ENCODE results near the gene LMAN2. TPM values are rescaled to one million over a fixed set of nuclear protein-coding genes. Genes with fewer than 3 reads are reported as not detected.

Gene LMAN2
- total RNA-seq, 2 experiments from 2014 or later = 133 to 140 TPM

GRCh38 chr5:177357459-177358351 lies 6.2 kb upstream of the LMAN2 start, which contains the start of gene RGS14:
RGS14 (plus strand) TSS chr5:177357924; CDS start chr5:177358025, 101 bp downstream.
- peak within 1 kb of the TSS; percentile 92 for H3K4me3 Mint-ChIP-seq
- peak; percentile 82 for DNase-seq
- ATAC-seq = peak; percentile 94
- peaks cover 2% of the 10 kb centered on the region for H3K9me3 Mint-ChIP-seq (ENCODE audit: low read depth)
- CTCF ChIA-PET = interaction anchor here (1.2 to 22.1 kb wide), 9 partner anchors 9 to 114 kb away, joined by 3 to 405 read pairs (median 11); partner anchors contain the start of genes PFN3 and SLC34A1
- H3K27me3 Mint-ChIP-seq = no peaks in the 10 kb centered on the region
- peaks cover 71% of the 10 kb centered on the region for H3K4me1 Mint-ChIP-seq
- H3K27ac Mint-ChIP-seq = peak within 1 kb of the TSS; percentile 86
- peaks cover 24% of the 10 kb centered on the region for H3K36me3 Mint-ChIP-seq

- Mint-ChIP-seq H3K9me3 (ENCODE audit: low read depth) (peaks cover 2% of the 10 kb centered on the region), H3K4me3 (peak overlapping the region; percentile 92), H3K27me3 (no peaks in the 10 kb centered on the region), H3K36me3 (peaks cover 22% of the 10 kb centered on the region), H3K27ac (peak overlapping the region; percentile 86), H3K4me1 (peaks cover 66% of the 10 kb centered on the region)
- ATAC-seq (no peak), DNase-seq (no peak)
- CTCF ChIA-PET = interaction anchor here (1.0 to 22.1 kb wide), 8 partner anchors 10 to 101 kb away, joined by 3 to 405 read pairs (median 10); partner anchors contain the start of genes PFN3 and SLC34A1
Measured at GRCh38 chr5:177357146-177357458, 5.6 kb upstream of the LMAN2 start.

- DNase-seq (no peak), ATAC-seq (no peak)
- H3K9me3 Mint-ChIP-seq (ENCODE audit: low read depth) = peaks cover 2% of the 10 kb centered on the region
- H3K36me3 Mint-ChIP-seq = peaks cover 22% of the 10 kb centered on the region
- peak overlapping the region; percentile 86 for H3K27ac Mint-ChIP-seq
- H3K4me1 Mint-ChIP-seq = peaks cover 66% of the 10 kb centered on the region
- H3K27me3 Mint-ChIP-seq = no peaks in the 10 kb centered on the region
- peak overlapping the region; percentile 92 for H3K4me3 Mint-ChIP-seq
- CTCF ChIA-PET = interaction anchor here (0.6 to 22.1 kb wide), 8 partner anchors 10 to 101 kb away, joined by 3 to 405 read pairs (median 10); partner anchors contain the start of genes PFN3, PRELID1 and SLC34A1
Measured at GRCh38 chr5:177356746-177357145, 5.3 kb upstream of the LMAN2 start.

GRCh38 chr5:177355868-177356168 lies 4.3 kb upstream of the LMAN2 start:
- Mint-ChIP-seq H3K36me3 (peaks cover 25% of the 10 kb centered on the region), H3K4me3 (no peak overlapping the region), H3K27me3 (no peaks in the 10 kb centered on the region), H3K9me3 (ENCODE audit: low read depth) (peaks cover 2% of the 10 kb centered on the region), H3K27ac (no peak overlapping the region), H3K4me1 (peaks cover 59% of the 10 kb centered on the region)
- CTCF ChIA-PET = interaction anchor here (1.2 to 22.1 kb wide), 8 partner anchors 9 to 47 kb away, joined by 3 to 405 read pairs (median 10); partner anchors contain the start of genes MXD3, PFN3 and SLC34A1
- DNase-seq (no peak), ATAC-seq (no peak)

GRCh38 chr5:177355162-177355867 lies 3.8 kb upstream of the LMAN2 start:
- CTCF ChIA-PET = interaction anchor here (0.8 to 22.1 kb wide), 10 partner anchors 9 to 48 kb away, joined by 3 to 405 read pairs (median 7); partner anchors contain the start of genes MXD3, PFN3 and SLC34A1
- H3K27me3 Mint-ChIP-seq = no peaks in the 10 kb centered on the region

GRCh38 chr5:177354711-177355110 lies 3.2 kb upstream of the LMAN2 start:
- Mint-ChIP-seq H3K27ac (peak overlapping the region; percentile 22), H3K36me3 (peaks cover 20% of the 10 kb centered on the region), H3K27me3 (no peaks in the 10 kb centered on the region), H3K4me1 (peaks cover 61% of the 10 kb centered on the region), H3K9me3 (ENCODE audit: low read depth) (peaks cover 2% of the 10 kb centered on the region), H3K4me3 (no peak overlapping the region)
- no peak for DNase-seq
- no peak for ATAC-seq
- CTCF ChIA-PET = interaction anchor here (0.8 to 22.1 kb wide), 6 partner anchors 15 to 48 kb away, joined by 3 to 405 read pairs (median 4); partner anchors contain the start of genes MXD3, PFN3 and SLC34A1

More at GRCh38 chr5:177355162-177355867, 3.8 kb upstream of the LMAN2 start:
- no peak for ATAC-seq
- Mint-ChIP-seq H3K27ac (no peak overlapping the region), H3K9me3 (ENCODE audit: low read depth) (peaks cover 2% of the 10 kb centered on the region), H3K4me1 (peaks cover 61% of the 10 kb centered on the region), H3K36me3 (peaks cover 25% of the 10 kb centered on the region), H3K4me3 (no peak overlapping the region)
- DNase-seq = no peak

GRCh38 chr5:177354256-177354655 lies 2.8 kb upstream of the LMAN2 start:
- ATAC-seq = no peak
- Mint-ChIP-seq H3K27ac (no peak overlapping the region), H3K9me3 (ENCODE audit: low read depth) (peaks cover 2% of the 10 kb centered on the region), H3K4me3 (no peak overlapping the region), H3K36me3 (peaks cover 20% of the 10 kb centered on the region), H3K27me3 (no peaks in the 10 kb centered on the region), H3K4me1 (peaks cover 61% of the 10 kb centered on the region)
- no peak for DNase-seq
- CTCF ChIA-PET = interaction anchor here (1.1 to 22.1 kb wide), 3 partner anchors 15 to 42 kb away, joined by 3 to 405 read pairs (median 5); partner anchors contain the start of genes MXD3 and SLC34A1

GRCh38 chr5:177353093-177353492 lies 1.6 kb upstream of the LMAN2 start:
- DNase-seq = no peak
- Mint-ChIP-seq H3K27ac (no peak overlapping the region), H3K27me3 (no peaks in the 10 kb centered on the region), H3K9me3 (ENCODE audit: low read depth) (peaks cover 2% of the 10 kb centered on the region), H3K4me1 (peaks cover 64% of the 10 kb centered on the region), H3K4me3 (peak overlapping the region; percentile 8), H3K36me3 (peaks cover 19% of the 10 kb centered on the region)
- ATAC-seq = no peak
- CTCF ChIA-PET = interaction anchor here (1.5 to 2.7 kb wide), 6 partner anchors 8 to 54 kb away, joined by 4 to 13 read pairs (median 6); partner anchors contain the start of gene MXD3

GRCh38 chr5:177350776-177351391 lies 584 bp downstream of the LMAN2 start:
- CTCF ChIA-PET = interaction anchor here (0.8 to 4.0 kb wide), 19 partner anchors 10 to 237 kb away, joined by 3 to 28 read pairs (median 7); no protein-coding TSS in a partner anchor
- H3K27ac Mint-ChIP-seq = peak overlapping the region; percentile 100
- H3K9me3 Mint-ChIP-seq (ENCODE audit: low read depth) = peaks cover 2% of the 10 kb centered on the region
- H3K27me3 Mint-ChIP-seq = no peaks in the 10 kb centered on the region
- DNase-seq (no peak), ATAC-seq (no peak)
- H3K4me3 Mint-ChIP-seq = peak overlapping the region; percentile 98
- peaks cover 32% of the 10 kb centered on the region for H3K36me3 Mint-ChIP-seq
- H3K4me1 Mint-ChIP-seq = peaks cover 62% of the 10 kb centered on the region

- ATAC-seq (no peak), DNase-seq (no peak)
- peak overlapping the region; percentile 98 for H3K4me3 Mint-ChIP-seq
- CTCF ChIA-PET = interaction anchor here (0.9 to 4.0 kb wide), 7 partner anchors 20 to 236 kb away, joined by 3 to 28 read pairs (median 14); partner anchors contain the start of genes PRELID1 and RAB24
- no peaks in the 10 kb centered on the region for H3K9me3 Mint-ChIP-seq (ENCODE audit: low read depth)
- peaks cover 31% of the 10 kb centered on the region for H3K36me3 Mint-ChIP-seq
- no peaks in the 10 kb centered on the region for H3K27me3 Mint-ChIP-seq
- peak overlapping the region; percentile 11 for H3K27ac Mint-ChIP-seq
- peaks cover 54% of the 10 kb centered on the region for H3K4me1 Mint-ChIP-seq
Measured at GRCh38 chr5:177349762-177350161, 1.7 kb downstream of the LMAN2 start.

GRCh38 chr5:177349362-177349647 lies 2.2 kb downstream of the LMAN2 start:
- Mint-ChIP-seq H3K36me3 (peaks cover 28% of the 10 kb centered on the region), H3K4me1 (peaks cover 50% of the 10 kb centered on the region), H3K4me3 (peak overlapping the region; percentile 38), H3K9me3 (ENCODE audit: low read depth) (no peaks in the 10 kb centered on the region), H3K27ac (no peak overlapping the region), H3K27me3 (no peaks in the 10 kb centered on the region)
- DNase-seq (no peak), ATAC-seq (no peak)
- CTCF ChIA-PET = interaction anchor here (0.6 to 4.0 kb wide), 13 partner anchors 12 to 235 kb away, joined by 3 to 28 read pairs (median 3); partner anchors contain the start of genes PRELID1 and RAB24

- Mint-ChIP-seq H3K27ac (no peak overlapping the region), H3K4me1 (peaks cover 52% of the 10 kb centered on the region), H3K4me3 (peak overlapping the region; percentile 26), H3K27me3 (no peaks in the 10 kb centered on the region), H3K36me3 (peaks cover 34% of the 10 kb centered on the region), H3K9me3 (ENCODE audit: low read depth) (no peaks in the 10 kb centered on the region)
- DNase-seq (no peak), ATAC-seq (no peak)
- CTCF ChIA-PET = interaction anchor here (2.3 to 3.4 kb wide), 3 partner anchors 9 to 38 kb away, joined by 8 to 17 read pairs (median 9); partner anchors contain the start of gene RGS14
Measured at GRCh38 chr5:177347699-177348098, 3.8 kb downstream of the LMAN2 start.
